Stimulated activated CD4-positive, alpha-beta T cell treated with anti-CD3 and anti-CD28 coated beads, Interleukin-15, amount 100 ng/mL, for 48 hours (primary cell): ENCODE data around the gene EPDR1.

ENCODE experiments used
- DNase-seq, 2 donors: peaks; one replicate each; pipeline ENCODE4 v3.0.0-alpha.2; 2020; ENCODE audit warnings: low read depth in 2 of 2

EPDR1 gene

DNA sequence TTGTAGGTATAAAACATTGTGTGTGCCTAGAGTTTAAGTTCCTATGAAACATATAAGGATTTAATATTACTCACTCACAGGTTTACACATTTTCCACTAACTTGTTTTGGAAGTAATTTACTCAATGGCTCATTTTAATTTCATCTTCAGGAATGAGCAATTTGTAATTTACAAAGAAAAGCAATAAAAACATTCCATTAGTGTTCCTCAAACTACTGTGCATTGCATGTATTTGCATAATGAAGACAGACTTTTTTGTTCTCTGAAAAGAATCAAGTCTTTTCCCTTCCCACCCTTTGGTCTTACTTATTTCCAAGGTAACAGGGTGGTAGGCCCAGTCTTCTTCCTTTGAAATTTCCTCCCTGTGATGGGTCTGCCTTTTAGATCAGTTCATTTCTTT lies 61.2 kb downstream of the EPDR1 start:
- DNase-seq: no peak

DNA sequence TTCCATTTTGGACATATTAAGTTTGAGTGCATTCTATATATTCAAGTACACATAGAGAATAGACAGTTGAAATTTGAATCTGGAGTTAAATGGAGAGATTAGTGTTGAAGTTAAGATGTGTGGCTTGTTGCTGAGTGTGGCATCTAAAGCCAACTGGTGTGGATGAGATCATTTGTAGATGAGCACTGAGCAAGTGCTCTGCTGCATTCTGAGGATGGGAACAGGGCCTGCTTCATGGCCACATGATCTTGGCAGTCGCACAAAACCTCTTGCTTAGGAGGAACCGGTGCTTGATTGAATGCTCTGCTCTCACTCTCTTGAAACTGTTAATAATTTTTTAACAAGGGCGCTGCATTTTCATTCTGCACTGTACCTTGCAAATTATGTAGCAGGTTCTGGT lies 62.0 kb downstream of the EPDR1 start:
- DNase-seq: no peak

DNA sequence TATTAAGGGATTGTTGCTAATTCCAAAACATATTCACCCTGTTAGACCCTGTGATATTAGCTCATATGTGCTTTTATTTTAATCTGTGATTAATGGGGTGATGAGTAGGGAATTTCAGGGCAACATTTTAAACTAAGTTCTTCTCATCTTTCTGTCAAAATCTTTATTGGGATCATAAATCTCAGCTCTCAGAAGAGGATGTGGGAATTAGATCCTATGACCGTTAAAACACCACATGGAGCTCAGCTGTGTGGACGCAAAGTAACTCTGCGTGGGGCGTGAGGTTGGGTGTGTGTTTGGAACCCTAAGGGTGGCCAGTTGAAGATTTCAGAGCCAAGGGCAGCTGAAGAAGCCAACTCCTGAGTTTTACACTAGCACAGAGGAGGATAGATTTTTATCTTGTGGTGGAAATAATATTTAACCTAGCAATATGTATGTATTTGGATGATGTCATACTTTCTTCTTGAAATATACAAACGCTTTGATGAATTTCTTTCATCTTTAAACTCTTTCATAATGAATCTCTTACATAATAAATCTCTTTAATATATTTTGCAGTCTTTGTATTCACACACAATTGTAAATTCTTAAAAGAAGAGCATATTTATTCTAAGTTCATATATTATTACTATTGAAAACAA lies 64.4 kb downstream of the EPDR1 start:
- DNase-seq: no peak

DNA sequence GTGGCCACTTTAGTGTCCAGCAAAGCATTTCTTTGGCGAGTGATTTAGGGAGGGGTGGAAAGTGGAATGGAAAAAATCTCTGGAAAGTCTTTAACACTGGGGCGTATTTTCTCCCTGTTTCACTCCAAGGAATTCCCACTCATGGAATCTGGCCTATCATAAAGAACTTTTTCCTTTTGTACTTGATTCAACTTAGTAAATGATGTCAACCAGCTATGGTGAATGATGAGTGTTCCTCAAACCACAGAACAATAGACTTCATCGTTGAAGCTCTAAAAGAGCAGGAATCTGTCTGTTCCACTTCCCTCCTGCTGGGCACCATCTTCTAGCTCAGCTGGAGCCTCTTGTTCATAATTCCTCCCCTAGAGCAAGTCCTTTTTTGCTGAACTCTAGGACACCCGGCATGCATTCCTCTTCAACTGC lies 66.5 kb downstream of the EPDR1 start:
- no peak for DNase-seq

DNA sequence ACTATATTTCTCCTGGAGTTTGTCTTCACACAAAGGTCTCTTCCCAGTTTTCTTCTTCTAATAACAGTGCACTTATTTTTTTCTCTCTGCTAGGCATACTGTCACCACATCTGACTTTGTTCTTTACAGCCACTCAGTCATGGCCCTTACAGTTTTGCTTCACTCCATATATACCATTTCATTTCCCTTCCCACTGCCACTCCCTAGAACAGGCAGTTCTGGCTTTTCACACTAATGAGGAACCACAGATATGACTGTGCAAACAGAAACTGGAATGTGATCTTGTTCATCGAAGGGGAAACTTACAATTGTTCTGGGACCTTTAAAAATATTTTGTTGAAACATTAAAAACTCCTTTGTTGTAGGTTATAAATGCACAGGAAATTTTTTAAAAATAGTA lies 67.3 kb downstream of the EPDR1 start:
- DNase-seq: no peak

DNA sequence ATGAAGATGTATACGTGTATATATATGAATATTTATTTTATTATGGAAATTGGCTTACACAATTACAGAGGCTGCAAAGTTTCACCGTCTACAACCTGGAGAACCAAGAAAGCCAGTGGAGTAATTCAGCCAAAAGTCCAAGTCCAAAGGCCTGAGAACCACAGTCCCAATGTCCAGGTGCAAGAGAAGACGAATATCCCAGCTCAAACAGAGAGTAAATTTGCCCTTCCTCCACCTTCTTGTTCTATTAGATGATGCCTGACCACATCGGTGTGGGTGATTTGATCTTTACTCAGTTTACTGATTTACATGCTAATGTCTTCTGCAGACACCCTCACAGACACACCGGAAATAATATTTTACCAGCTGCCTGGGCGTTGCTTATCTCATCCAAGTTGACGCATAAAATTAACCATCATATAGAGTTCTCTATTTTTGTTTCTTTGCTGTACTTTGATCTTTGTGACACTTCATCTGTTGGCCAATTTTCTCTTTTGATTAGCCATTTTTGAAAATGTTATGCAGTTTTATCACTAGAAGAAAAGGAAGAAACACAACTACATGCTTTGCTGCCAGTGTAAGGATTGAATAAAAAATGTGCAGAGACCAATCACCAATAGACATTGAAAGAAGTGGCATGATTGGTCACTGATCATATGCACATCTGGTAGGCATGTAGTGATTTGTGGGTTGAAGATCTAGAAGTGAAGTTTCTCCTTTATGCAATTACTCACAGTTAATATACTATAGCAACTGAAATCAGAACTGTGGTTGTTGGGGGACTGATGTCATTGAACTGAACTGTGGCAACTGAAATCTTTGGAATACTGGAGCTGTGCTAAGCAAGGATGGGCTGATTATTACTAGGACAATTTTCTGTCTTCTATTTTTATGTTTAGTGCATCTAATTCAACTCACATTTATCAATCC lies 68.5 kb downstream of the EPDR1 start:
- no peak for DNase-seq

DNA sequence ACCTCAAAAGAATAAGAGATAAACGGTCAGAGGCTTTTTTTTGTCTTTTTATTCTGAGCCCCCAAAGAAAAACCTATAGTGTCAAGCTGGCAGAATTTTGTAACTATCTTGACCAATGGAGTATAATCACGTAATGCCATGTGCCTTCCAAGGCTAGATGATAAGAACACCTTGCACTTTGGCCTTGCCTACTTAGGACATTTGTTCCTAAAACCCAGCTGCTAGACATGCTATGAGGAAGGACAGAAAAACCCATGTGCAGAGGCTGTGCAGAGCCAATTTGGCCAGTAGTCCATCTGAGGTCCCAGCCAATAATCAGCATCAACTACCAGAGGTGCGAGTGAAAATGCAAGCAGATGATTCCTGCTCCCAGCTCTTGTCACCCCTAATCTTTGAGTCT lies 69.9 kb downstream of the EPDR1 start:
- no peak for DNase-seq

DNA sequence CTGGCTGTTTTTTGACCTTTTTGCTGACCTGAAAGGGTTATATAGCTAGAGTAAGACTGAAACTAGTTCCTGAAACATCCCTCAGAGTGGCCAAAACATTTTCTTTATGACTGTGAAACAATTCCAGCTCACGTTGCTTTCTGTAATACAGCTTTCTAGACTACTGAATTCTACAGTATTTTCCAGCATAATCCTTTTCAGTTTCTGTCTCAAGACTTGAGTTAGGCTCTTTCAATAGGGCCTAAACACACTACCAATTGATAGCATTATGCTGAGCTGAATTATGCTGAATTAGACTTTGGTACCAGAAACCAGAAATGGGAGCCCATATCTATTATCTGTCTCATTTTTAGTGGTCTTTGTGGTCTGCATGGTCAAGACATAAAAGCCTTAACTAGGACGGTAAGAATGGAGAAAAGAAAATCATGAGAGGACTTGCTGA lies 72.6 kb downstream of the EPDR1 start:
- no peak for DNase-seq

DNA sequence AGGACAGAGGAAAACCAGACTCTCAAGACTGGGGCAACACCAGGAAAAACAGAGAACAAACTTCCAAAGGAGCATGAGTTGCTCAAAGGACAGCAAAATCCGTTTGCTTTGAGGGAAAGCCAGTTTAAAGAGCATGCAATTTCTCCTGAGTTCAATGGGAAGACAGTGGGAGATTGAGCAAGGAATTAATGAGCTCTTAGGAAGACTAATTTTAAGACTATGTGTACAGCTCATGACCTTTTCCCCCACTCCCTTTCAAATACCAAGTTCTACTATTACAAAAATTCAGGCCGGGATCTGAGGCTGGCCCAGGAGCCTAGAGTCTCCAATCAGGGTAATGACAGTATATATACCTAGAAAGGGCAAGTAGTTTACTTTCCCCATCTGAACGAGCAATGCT lies 79.2 kb downstream of the EPDR1 start:
- no peak for DNase-seq

DNA sequence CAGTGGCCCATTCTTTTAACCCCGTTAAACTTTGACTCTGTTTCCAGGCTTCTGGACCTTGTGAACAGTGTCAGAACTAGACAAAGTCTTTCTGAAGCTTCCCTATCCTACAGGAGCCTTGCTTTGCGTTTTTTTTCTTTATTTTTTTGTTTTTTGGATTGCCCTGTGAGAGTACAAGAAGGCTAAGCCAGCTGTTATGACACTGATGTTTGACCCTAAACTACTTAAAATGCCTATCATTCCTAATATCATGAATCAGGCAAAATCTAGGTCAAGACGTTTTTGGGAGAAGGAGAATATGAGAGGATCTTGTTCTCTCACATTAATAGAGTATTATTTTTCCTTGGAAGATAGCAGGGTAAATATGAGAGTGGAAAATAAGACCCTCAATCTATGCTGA lies 79.8 kb downstream of the EPDR1 start:
- no peak for DNase-seq
